Vagina (tissue), 2 donors: ENCODE data around the gene SLC11A2.

Source experiments
- POLR2A ChIP-seq, 2 donors: fragments of 450-650 bp; IDR thresholded peaks; one replicate each; pipeline ENCODE4 v1.6.1; 2017; ENCODE audit warnings: antibody characterized with exemption in 2 of 2, mild to moderate bottlenecking in 2 of 2, moderate library complexity in 2 of 2
- POLR2AphosphoS5 ChIP-seq, 2 donors: sonication (generic); formaldehyde crosslinking; IDR thresholded peaks; one replicate each; pipeline ENCODE4 v1.9.0; 2017; ENCODE audit warnings: antibody characterized with exemption in 2 of 2, mild to moderate bottlenecking in 2 of 2, low read depth in 1 of 2; ENCODE audit not compliant: insufficient read depth in 1 of 2
- TF ChIP-seq, protein P1 (sequence below), 3 experiments: fragments of 450-650 bp in 2 of 3; fragments of 200-600 bp in 1 of 3; sonication (generic) in 1 of 3; IDR thresholded peaks; one replicate each; pipeline ENCODE4 v1.5.1; 2017 to 2019; ENCODE audit warnings: antibody characterized with exemption in 3 of 3, mild to moderate bottlenecking in 2 of 3, moderate library complexity in 2 of 3

- TF ChIP-seq, protein P1, sequence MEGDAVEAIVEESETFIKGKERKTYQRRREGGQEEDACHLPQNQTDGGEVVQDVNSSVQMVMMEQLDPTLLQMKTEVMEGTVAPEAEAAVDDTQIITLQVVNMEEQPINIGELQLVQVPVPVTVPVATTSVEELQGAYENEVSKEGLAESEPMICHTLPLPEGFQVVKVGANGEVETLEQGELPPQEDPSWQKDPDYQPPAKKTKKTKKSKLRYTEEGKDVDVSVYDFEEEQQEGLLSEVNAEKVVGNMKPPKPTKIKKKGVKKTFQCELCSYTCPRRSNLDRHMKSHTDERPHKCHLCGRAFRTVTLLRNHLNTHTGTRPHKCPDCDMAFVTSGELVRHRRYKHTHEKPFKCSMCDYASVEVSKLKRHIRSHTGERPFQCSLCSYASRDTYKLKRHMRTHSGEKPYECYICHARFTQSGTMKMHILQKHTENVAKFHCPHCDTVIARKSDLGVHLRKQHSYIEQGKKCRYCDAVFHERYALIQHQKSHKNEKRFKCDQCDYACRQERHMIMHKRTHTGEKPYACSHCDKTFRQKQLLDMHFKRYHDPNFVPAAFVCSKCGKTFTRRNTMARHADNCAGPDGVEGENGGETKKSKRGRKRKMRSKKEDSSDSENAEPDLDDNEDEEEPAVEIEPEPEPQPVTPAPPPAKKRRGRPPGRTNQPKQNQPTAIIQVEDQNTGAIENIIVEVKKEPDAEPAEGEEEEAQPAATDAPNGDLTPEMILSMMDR (IDR thresholded peaks at IDR 0.05): no peak
- TF ChIP-seq POLR2AphosphoS5 (IDR thresholded peaks at IDR 0.05; ENCODE audit: insufficient read depth in 1 of 2, low read depth in 1 of 2) (no peak), POLR2A (IDR thresholded peaks at IDR 0.05) (no peak)
Observed at GRCh38 chr12:50952510-50952909, 73.7 kb downstream of the SLC11A2 start, which contains the start of gene HIGD1C.
